MCF 10A (cell line): Measurements from ENCODE around the gene TSKS. TPM values are rescaled to one million over a fixed set of nuclear protein-coding genes. Genes with fewer than 3 reads are reported as not detected.

Source experiments
- BruUV-seq: library from RNA; stranded (reverse); fragments of 400-500 nt; replicated peaks from 2 replicates; lab custom pipeline; 2021; lab: Mats Ljungman, UMichigan
- CTCF ChIA-PET: fragments of 300-600 bp; sonication (Branson Sonifier 250); formaldehyde crosslinking; extraction: SDS; loops from one replicate; lab custom pipeline; 2021; ENCODE audit warnings: antibody characterized with exemption, inconsistent platforms; lab: Yijun Ruan, JAX
- POLR2A ChIA-PET: fragments of 300-600, 350-650 bp; sonication (Branson Sonifier 250); formaldehyde crosslinking; extraction: SDS; loops from one replicate; lab custom pipeline; 2020; ENCODE audit warnings: antibody characterized with exemption, inconsistent platforms; lab: Yijun Ruan, JAX
- DNase-seq: peaks from one replicate; pipeline ENCODE4 v3.0.0-alpha.2; 2018; ENCODE audit not compliant: unreplicated experiment
- H3K27ac Mint-ChIP-seq: one replicate; pipeline ENCODE4 v1.8.0; 2022; ENCODE audit warnings: mild to moderate bottlenecking, low read depth, mixed read lengths; ENCODE audit not compliant: unreplicated experiment
- H3K27me3 Mint-ChIP-seq: one replicate; pipeline ENCODE4 v1.8.0; 2022; ENCODE audit warnings: mixed read lengths; ENCODE audit not compliant: insufficient read depth, unreplicated experiment
- H3K36me3 Mint-ChIP-seq: one replicate; pipeline ENCODE4 v1.8.0; 2022; ENCODE audit warnings: mild to moderate bottlenecking, moderate library complexity, mixed read lengths; ENCODE audit not compliant: insufficient read depth, unreplicated experiment
- H3K4me1 Mint-ChIP-seq: one replicate; pipeline ENCODE4 v1.8.0; 2022; ENCODE audit warnings: mixed read lengths; ENCODE audit not compliant: insufficient read depth, unreplicated experiment
- H3K4me3 Mint-ChIP-seq: one replicate; pipeline ENCODE4 v1.8.0; 2022; ENCODE audit warnings: mild to moderate bottlenecking, moderate library complexity, mixed read lengths; ENCODE audit not compliant: unreplicated experiment
- H3K9me3 Mint-ChIP-seq: one replicate; pipeline ENCODE4 v1.8.0; 2022; ENCODE audit warnings: mixed read lengths; ENCODE audit not compliant: unreplicated experiment
- intact Hi-C: fragments of 100-400 bp; cut with micrococcal nuclease; formaldehyde crosslinking; loops from 2 replicates; pipeline ENCODE4 v1.14.1; 2022
- total RNA-seq: library from RNA; stranded (reverse); gene quantifications from 2 replicates; pipeline ENCODE4 v1.2.3, GENCODE V29; 2022
- TF ChIP-seq, protein P1 (sequence below): fragments of 200-600 bp; IDR thresholded peaks from one replicate; pipeline ENCODE4 v1.8.0; 2022; ENCODE audit warnings: antibody characterized with exemption, mild to moderate bottlenecking; ENCODE audit not compliant: unreplicated experiment

TSKS gene
- total RNA-seq, 1 experiment from 2014 or later, result not detected

DNA sequence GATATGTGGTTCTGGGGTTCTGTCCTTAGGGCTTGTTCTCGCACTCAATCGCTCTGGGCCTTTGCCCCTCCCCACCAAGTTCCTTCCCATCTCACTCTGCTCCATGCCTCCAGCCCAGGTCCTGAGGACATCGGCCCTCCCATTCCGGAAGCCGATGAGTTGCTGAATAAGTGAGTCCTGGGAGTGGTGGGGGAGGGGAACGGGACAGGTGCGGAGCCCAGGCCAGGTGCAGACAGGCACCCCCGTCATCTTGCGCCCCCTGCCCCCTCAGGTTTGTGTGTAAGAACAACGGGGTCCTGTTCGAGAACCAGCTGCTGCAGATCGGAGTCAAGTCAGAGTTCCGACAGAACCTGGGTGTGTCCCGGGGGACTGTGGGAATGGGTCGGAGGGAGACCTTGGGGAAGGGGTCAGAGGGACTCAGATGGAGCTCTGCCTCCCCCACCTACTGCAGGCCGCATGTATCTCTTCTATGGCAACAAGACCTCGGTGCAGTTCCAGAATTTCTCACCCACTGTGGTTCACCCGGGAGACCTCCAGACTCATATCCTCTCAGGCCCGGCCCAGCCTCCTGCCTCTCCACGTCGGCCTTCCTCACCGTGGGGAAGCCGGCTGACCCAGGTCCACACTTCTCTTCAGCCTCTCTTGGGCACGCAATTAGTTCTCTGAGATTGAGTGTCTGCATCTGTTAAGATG, 39.9 kb upstream of the TSKS start:
- BruUV-seq, result no TSS peak
- Mint-ChIP-seq H3K27ac (no peak overlapping the region), H3K9me3 (peaks cover 8% of the 10 kb centered on the region), H3K27me3 (no peaks in the 10 kb centered on the region), H3K4me3 (no peak overlapping the region), H3K36me3 (peaks cover 45% of the 10 kb centered on the region), H3K4me1 (peaks cover 6% of the 10 kb centered on the region)
- TF ChIP-seq, protein P1, sequence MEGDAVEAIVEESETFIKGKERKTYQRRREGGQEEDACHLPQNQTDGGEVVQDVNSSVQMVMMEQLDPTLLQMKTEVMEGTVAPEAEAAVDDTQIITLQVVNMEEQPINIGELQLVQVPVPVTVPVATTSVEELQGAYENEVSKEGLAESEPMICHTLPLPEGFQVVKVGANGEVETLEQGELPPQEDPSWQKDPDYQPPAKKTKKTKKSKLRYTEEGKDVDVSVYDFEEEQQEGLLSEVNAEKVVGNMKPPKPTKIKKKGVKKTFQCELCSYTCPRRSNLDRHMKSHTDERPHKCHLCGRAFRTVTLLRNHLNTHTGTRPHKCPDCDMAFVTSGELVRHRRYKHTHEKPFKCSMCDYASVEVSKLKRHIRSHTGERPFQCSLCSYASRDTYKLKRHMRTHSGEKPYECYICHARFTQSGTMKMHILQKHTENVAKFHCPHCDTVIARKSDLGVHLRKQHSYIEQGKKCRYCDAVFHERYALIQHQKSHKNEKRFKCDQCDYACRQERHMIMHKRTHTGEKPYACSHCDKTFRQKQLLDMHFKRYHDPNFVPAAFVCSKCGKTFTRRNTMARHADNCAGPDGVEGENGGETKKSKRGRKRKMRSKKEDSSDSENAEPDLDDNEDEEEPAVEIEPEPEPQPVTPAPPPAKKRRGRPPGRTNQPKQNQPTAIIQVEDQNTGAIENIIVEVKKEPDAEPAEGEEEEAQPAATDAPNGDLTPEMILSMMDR, result no peak
- ChIA-PET POLR2A (interaction anchor here (0.6 to 2.2 kb wide), 2 partner anchors 10 to 174 kb away, joined by 3 to 7 read pairs; partner anchors contain the start of gene FUZ), CTCF (no interaction called here)
- intact Hi-C loops, result no loop called here
- DNase-seq, result no peak

DNA sequence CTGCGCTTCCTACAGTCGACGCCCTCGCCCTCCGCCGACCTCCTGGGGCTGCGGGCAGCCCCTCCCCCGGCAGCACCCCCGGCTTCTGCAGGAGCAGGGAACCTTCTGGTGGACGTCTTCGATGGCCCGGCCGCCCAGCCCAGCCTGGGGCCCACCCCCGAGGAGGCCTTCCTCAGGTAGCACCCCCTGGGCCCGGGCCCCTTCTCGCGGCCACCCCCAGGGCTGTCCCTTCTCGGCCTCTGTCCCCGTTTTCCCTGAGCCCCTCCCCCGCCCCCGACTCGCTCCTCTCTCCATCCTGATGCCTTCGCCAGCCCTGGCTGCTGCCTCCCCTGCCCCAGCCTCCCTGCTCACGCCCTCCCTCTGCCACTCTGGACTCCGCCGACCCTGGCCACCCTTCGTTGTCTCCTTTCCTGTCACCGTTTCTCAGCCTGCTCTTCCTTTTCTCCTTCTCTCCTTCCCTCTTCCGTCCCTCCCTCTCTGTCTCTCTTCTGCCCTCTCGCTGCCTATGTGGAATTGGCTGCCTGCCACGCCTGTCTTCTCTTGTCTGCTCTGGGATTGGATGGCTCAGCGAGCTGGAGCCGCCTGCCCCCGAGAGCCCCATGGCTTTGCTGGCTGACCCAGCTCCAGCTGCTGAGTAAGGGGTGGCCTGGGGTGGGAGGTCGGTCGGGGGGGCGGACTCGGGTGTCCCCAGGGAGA, 39.0 kb upstream of the TSKS start:
- H3K36me3 Mint-ChIP-seq, result peaks cover 53% of the 10 kb centered on the region
- BruUV-seq, result no TSS peak
- TF ChIP-seq, protein P1, result no peak
- no peaks in the 10 kb centered on the region for H3K27me3 Mint-ChIP-seq
- H3K4me3 Mint-ChIP-seq, result no peak overlapping the region
- POLR2A ChIA-PET, result interaction anchor here (0.6 kb wide), 1 partner anchor 173 kb away, joined by 3 read pairs; no protein-coding TSS in a partner anchor
- H3K27ac Mint-ChIP-seq, result no peak overlapping the region
- peaks cover 6% of the 10 kb centered on the region for H3K4me1 Mint-ChIP-seq
- intact Hi-C loops, result no loop called here
- CTCF ChIA-PET, result no interaction called here
- peak; percentile 28 for DNase-seq
- H3K9me3 Mint-ChIP-seq, result peaks cover 8% of the 10 kb centered on the region

DNA sequence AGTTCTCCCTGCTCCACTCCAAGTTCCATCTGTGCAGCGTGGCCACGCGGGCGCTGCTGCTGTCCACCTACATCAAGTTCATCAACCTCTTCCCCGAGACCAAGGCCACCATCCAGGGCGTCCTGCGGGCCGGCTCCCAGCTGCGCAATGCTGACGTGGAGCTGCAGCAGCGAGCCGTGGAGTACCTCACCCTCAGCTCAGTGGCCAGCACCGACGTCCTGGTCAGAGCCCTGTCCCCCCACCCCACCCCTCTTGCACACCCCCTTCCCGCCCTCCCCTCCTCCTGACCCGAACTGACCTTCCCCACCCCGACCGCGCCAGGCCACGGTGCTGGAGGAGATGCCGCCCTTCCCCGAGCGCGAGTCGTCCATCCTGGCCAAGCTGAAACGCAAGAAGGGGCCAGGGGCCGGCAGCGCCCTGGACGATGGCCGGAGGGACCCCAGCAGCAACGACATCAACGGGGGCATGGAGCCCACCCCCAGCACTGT, 38.3 kb upstream of the TSKS start:
- no peak overlapping the region for H3K27ac Mint-ChIP-seq
- H3K27me3 Mint-ChIP-seq, result no peaks in the 10 kb centered on the region
- no TSS peak for BruUV-seq
- intact Hi-C loops, result no loop called here
- H3K36me3 Mint-ChIP-seq, result peaks cover 59% of the 10 kb centered on the region
- H3K9me3 Mint-ChIP-seq, result peaks cover 6% of the 10 kb centered on the region
- ChIA-PET POLR2A (no interaction called here), CTCF (no interaction called here)
- no peak for DNase-seq
- H3K4me3 Mint-ChIP-seq, result no peak overlapping the region
- H3K4me1 Mint-ChIP-seq, result peaks cover 5% of the 10 kb centered on the region
- TF ChIP-seq, protein P1, result no peak

DNA sequence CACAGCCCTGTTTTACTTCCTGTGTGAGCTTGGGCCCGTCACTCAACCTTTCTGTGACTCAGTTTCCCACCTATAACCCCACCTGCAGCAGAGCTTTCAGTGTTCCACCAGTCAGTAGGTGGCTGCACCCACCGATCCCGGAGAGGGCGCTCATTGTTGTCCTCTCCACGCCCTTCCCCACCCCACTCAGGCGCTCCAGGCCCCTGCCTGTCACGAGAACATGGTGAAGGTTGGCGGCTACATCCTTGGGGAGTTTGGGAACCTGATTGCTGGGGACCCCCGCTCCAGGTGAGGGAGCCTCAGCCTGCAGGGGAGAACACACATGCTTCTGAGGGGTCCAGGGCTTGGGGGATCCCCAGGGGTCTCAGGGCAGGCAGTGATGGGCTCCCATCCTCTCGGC, 37.7 kb upstream of the TSKS start:
- intact Hi-C loops, result no loop called here
- POLR2A ChIA-PET, result no interaction called here

More for the DNA sequence above, 37.7 kb upstream of the TSKS start:
- TF ChIP-seq, protein P1, result no peak
- H3K4me1 Mint-ChIP-seq, result no peaks in the 10 kb centered on the region
- CTCF ChIA-PET, result interaction anchor here (0.7 kb wide), 1 partner anchor 240 kb away, joined by 4 read pairs; no protein-coding TSS in a partner anchor
- H3K36me3 Mint-ChIP-seq, result peaks cover 59% of the 10 kb centered on the region
- H3K9me3 Mint-ChIP-seq, result no peaks in the 10 kb centered on the region
- no peak overlapping the region for H3K4me3 Mint-ChIP-seq
- no peaks in the 10 kb centered on the region for H3K27me3 Mint-ChIP-seq
- BruUV-seq, result no TSS peak
- no peak for DNase-seq
- H3K27ac Mint-ChIP-seq, result no peak overlapping the region
